Parathyroid adenoma (tissue), 2 donors: ENCODE results near the gene VEPH1.

Source experiments
- H2AFZ ChIP-seq: fragments of 300-600 bp; sonication (generic); one replicate; pipeline ENCODE4 v1.7.0; 2017; ENCODE audit warnings: antibody characterized with exemption, mild to moderate bottlenecking
- H3K27ac ChIP-seq: fragments of 300-600 bp; sonication (generic); one replicate; pipeline ENCODE4 v1.7.0; 2017
- H3K27me3 ChIP-seq: fragments of 300-600 bp; sonication (generic); one replicate; pipeline ENCODE4 v1.7.0; 2017; ENCODE audit warnings: low read length; ENCODE audit not compliant: control insufficient read depth, insufficient read depth
- H3K36me3 ChIP-seq: fragments of 300-600 bp; sonication (generic); one replicate; pipeline ENCODE4 v1.7.0; 2017; ENCODE audit warnings: low read length; ENCODE audit not compliant: control insufficient read depth, insufficient read depth
- H3K4me1 ChIP-seq: fragments of 300-600 bp; sonication (generic); one replicate; pipeline ENCODE4 v1.7.0; 2017; ENCODE audit warnings: control low read depth
- H3K4me2 ChIP-seq: fragments of 300-600 bp; sonication (generic); one replicate; pipeline ENCODE4 v1.7.0; 2017; ENCODE audit warnings: low read length
- H3K4me3 ChIP-seq: fragments of 300-600 bp; sonication (generic); one replicate; pipeline ENCODE4 v1.7.0; 2017; ENCODE audit warnings: low read depth, low read length
- H3K79me2 ChIP-seq: fragments of 300-600 bp; sonication (generic); one replicate; pipeline ENCODE4 v1.7.0; 2017; ENCODE audit warnings: control low read depth
- H3K9ac ChIP-seq: fragments of 300-600 bp; sonication (generic); one replicate; pipeline ENCODE4 v1.7.0; 2017; ENCODE audit warnings: mild to moderate bottlenecking
- H3K9me3 ChIP-seq: fragments of 300-600 bp; sonication (generic); one replicate; pipeline ENCODE4 v1.7.0; 2017; ENCODE audit warnings: low read length; ENCODE audit not compliant: control insufficient read depth
- TF ChIP-seq, protein P1 (sequence below): fragments of 300-600 bp; sonication (generic); IDR thresholded peaks from one replicate; pipeline ENCODE4 v1.7.0; 2017; ENCODE audit warnings: antibody characterized with exemption, mild to moderate bottlenecking
- donor health status: primary hyperparathyroidism.

VEPH1 gene

DNA sequence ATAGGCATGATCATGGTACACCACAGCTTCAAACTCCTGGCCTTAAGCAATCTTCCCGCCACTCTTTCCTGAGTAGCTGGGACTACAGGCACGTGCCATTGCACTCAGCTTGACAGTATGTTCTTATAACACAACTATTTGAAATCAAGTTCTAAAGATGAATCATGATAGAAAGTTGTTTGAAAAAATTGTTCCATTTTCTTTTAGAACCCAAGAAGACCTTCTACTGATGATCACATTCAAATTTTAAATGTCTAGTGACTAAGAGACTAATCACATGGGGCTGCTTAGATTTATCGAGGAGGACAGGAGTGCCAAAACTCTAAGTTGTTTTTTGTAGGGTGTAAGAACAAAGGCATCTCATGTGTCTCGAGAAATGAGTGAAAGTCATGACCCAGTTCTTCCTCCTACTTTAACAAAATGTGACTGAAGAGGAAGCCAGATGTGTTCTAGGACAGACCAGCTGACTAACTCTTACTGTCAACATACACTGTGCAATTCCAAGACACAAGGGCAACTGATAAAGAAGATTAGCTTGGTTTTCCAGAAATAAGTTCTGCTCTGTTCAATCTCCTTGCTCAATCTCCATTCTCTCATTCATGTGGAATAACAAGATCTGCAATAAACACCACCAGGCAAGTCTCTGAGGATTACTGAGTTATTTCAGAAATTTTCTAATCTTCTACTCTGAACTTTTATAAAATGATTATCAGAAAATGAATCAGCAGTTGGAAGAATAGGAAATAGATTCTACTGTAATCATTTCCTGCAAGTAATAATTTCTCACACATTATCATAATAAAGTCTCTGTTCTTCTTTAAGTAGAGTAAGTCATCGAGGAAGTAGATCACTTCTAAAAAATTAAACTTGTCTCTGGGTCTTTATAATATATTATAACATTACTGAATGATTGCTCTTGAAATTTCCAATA lies 220.7 kb downstream of the VEPH1 start:
- TF ChIP-seq, protein P1, sequence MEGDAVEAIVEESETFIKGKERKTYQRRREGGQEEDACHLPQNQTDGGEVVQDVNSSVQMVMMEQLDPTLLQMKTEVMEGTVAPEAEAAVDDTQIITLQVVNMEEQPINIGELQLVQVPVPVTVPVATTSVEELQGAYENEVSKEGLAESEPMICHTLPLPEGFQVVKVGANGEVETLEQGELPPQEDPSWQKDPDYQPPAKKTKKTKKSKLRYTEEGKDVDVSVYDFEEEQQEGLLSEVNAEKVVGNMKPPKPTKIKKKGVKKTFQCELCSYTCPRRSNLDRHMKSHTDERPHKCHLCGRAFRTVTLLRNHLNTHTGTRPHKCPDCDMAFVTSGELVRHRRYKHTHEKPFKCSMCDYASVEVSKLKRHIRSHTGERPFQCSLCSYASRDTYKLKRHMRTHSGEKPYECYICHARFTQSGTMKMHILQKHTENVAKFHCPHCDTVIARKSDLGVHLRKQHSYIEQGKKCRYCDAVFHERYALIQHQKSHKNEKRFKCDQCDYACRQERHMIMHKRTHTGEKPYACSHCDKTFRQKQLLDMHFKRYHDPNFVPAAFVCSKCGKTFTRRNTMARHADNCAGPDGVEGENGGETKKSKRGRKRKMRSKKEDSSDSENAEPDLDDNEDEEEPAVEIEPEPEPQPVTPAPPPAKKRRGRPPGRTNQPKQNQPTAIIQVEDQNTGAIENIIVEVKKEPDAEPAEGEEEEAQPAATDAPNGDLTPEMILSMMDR, result no peak
- H3K9me3 ChIP-seq, result no peaks in the 10 kb centered on the region
- H3K9ac ChIP-seq, result no peak overlapping the region
- no peak overlapping the region for H3K27ac ChIP-seq
- H3K4me1 ChIP-seq, result no peaks in the 10 kb centered on the region
- H2AFZ ChIP-seq, result no peak overlapping the region
- H3K4me3 ChIP-seq, result no peak overlapping the region
- no peaks in the 10 kb centered on the region for H3K27me3 ChIP-seq
- H3K4me2 ChIP-seq, result no peak overlapping the region
- H3K79me2 ChIP-seq, result no peaks in the 10 kb centered on the region
- no peaks in the 10 kb centered on the region for H3K36me3 ChIP-seq

DNA sequence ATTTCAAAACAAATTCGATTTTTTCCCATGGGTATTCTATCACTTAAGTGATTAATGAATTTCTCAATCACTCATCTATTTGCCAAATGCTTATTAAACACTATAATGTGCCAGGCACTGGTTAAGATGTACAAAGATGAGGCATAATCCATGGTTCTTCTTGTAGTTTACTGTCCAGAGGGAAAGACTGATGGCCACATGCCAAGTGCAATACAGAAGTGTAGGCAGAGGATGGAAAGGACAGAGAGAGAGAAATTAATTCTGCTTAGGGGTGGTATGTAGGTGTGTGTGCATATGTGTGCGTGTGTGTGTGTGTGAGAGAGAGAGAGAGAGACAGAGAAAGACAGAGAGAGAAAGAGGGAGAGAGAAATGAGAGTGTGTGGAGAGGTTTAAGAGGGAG lies 222.4 kb downstream of the VEPH1 start:
- H3K27ac ChIP-seq, result no peak overlapping the region

DNA sequence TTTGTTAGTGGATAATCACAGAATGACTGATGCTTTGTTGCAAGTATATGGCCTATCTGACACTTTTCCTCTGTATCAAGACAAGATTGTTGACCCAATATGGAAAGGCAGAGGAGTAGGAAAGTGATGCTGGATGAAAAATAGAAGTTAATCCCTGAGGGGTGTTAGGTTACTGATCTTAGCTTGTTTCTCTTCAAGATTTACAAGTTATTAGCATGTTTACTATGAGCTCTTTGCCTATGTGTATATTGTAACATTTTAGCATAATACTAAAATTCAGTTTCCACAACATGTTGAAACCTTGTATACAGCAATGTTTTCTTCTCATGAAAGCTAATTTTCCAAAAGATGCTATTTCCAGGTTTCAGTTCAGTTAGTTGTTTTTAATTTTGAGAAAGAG lies 222.9 kb downstream of the VEPH1 start:
- no peaks in the 10 kb centered on the region for H3K4me1 ChIP-seq
- H3K9me3 ChIP-seq, result no peaks in the 10 kb centered on the region
- TF ChIP-seq, protein P1, result no peak
- H3K9ac ChIP-seq, result no peak overlapping the region
- no peak overlapping the region for H2AFZ ChIP-seq
- H3K36me3 ChIP-seq, result no peaks in the 10 kb centered on the region
- H3K79me2 ChIP-seq, result no peaks in the 10 kb centered on the region
- no peak overlapping the region for H3K4me2 ChIP-seq
- no peak overlapping the region for H3K27ac ChIP-seq
- H3K4me3 ChIP-seq, result no peak overlapping the region
- H3K27me3 ChIP-seq, result no peaks in the 10 kb centered on the region

More for the DNA sequence above, 222.4 kb downstream of the VEPH1 start:
- H2AFZ ChIP-seq, result no peak overlapping the region
- H3K36me3 ChIP-seq, result no peaks in the 10 kb centered on the region
- no peak overlapping the region for H3K4me2 ChIP-seq
- TF ChIP-seq, protein P1, result no peak
- H3K79me2 ChIP-seq, result no peaks in the 10 kb centered on the region
- no peak overlapping the region for H3K9ac ChIP-seq
- H3K27me3 ChIP-seq, result no peaks in the 10 kb centered on the region
- no peaks in the 10 kb centered on the region for H3K9me3 ChIP-seq
- no peaks in the 10 kb centered on the region for H3K4me1 ChIP-seq
- no peak overlapping the region for H3K4me3 ChIP-seq

DNA sequence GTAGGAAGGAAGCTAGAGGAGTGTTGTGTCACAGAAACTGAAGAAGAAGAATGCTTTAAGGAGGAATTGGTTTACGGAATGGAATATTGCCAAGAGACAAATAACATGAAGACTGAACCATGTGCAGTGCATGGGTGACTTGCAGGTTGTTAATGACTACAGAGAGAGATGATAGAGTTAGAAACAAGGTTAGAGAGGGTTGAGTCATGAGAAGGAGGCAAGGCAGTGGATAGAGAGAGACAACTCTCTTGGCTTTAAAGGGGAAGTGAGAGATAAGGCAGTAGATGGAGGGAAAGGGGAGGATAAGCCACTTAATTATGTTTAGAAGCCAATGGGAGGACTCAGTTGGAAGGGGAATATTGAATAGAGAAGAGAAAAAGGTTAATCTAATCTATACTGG lies 224.0 kb downstream of the VEPH1 start:
- no peak overlapping the region for H3K4me2 ChIP-seq
- no peaks in the 10 kb centered on the region for H3K4me1 ChIP-seq
- TF ChIP-seq, protein P1, result no peak
- H3K9ac ChIP-seq, result no peak overlapping the region
- H2AFZ ChIP-seq, result no peak overlapping the region
- H3K27me3 ChIP-seq, result no peaks in the 10 kb centered on the region
- H3K4me3 ChIP-seq, result no peak overlapping the region
- no peaks in the 10 kb centered on the region for H3K36me3 ChIP-seq
- H3K79me2 ChIP-seq, result no peaks in the 10 kb centered on the region
- H3K27ac ChIP-seq, result no peak overlapping the region
- no peaks in the 10 kb centered on the region for H3K9me3 ChIP-seq

DNA sequence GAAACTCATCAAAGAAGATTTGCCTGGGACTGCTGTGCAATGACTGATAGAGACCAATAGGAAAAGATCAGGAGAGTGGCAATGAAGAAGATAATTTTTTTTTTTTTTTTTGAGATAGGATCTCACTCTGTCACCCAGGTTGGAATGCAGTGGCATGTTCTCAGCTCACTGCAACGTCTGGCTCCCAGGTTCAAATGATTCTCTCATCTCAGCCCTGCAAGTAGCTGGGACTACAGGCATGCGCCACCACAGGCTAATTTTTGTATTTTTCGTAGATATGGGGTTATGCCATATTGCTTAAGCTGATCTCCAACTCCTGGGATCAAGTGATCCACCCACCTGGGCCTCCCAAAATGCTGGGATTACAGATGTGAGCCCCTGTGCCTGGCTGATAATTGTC lies 226.4 kb downstream of the VEPH1 start:
- Histone ChIP-seq H3K4me2 (no peak overlapping the region), H3K27ac (no peak overlapping the region), H3K9me3 (no peaks in the 10 kb centered on the region), H3K79me2 (no peaks in the 10 kb centered on the region), H3K27me3 (no peaks in the 10 kb centered on the region), H3K4me3 (no peak overlapping the region), H3K9ac (no peak overlapping the region), H3K4me1 (no peaks in the 10 kb centered on the region), H2AFZ (no peak overlapping the region), H3K36me3 (no peaks in the 10 kb centered on the region)
- TF ChIP-seq, protein P1, result no peak
